Endothelial cell (in vitro differentiated cells): ENCODE measurements around the gene LRRC34. TPM values are rescaled to one million over a fixed set of nuclear protein-coding genes. Genes with fewer than 3 reads are reported as not detected.

Source experiments
- DNase-seq: peaks from one replicate; pipeline ENCODE4 v3.0.0; 2021; ENCODE audit warnings: low spot score
- H3K27ac Mint-ChIP-seq: one replicate; pipeline ENCODE4 v1.8.0; 2021; ENCODE audit warnings: mixed read lengths, inconsistent platforms; ENCODE audit not compliant: unreplicated experiment
- H3K27me3 Mint-ChIP-seq: one replicate; pipeline ENCODE4 v1.8.0; 2021; ENCODE audit warnings: mild to moderate bottlenecking, moderate library complexity, mixed read lengths, inconsistent platforms; ENCODE audit not compliant: unreplicated experiment
- H3K36me3 Mint-ChIP-seq: one replicate; pipeline ENCODE4 v1.8.0; 2021; ENCODE audit warnings: mild to moderate bottlenecking, low read depth, mixed read lengths, inconsistent platforms; ENCODE audit not compliant: unreplicated experiment
- H3K4me1 Mint-ChIP-seq: one replicate; pipeline ENCODE4 v1.8.0; 2021; ENCODE audit warnings: mild to moderate bottlenecking, mixed read lengths, inconsistent platforms; ENCODE audit not compliant: unreplicated experiment
- H3K4me3 Mint-ChIP-seq: one replicate; pipeline ENCODE4 v1.8.0; 2021; ENCODE audit warnings: mild to moderate bottlenecking, mixed read lengths, inconsistent platforms; ENCODE audit not compliant: unreplicated experiment
- H3K9me3 Mint-ChIP-seq: one replicate; pipeline ENCODE4 v1.8.0; 2021; ENCODE audit warnings: mixed read lengths, inconsistent platforms; ENCODE audit not compliant: unreplicated experiment
- CTCF ChIP-seq: fragments of 200-600 bp; sonication (generic); IDR thresholded peaks from one replicate; pipeline ENCODE4 v1.5.0; 2021; ENCODE audit warnings: antibody characterized with exemption; ENCODE audit not compliant: unreplicated experiment
- long read RNA-seq: library from polyadenylated mRNA; unstranded; transcript quantifications from one replicate; pipeline ENCODE4 v2.0.0, GENCODE V29; 2020; ENCODE audit not compliant: unreplicated experiment
- total RNA-seq: library from RNA; stranded (reverse); fragmentation: NEBNext Ultra II Directional; extraction: Animal tissue kit (Norgen Biotek cat#: 25700); gene quantifications from one replicate; pipeline ENCODE4 v1.2.1, GENCODE V29; 2021; ENCODE audit not compliant: unreplicated experiment

Gene LRRC34
- total RNA-seq, result 5.6 TPM
- long read RNA-seq, partial matches to known transcripts, result 0 of 6 reads
- long read RNA-seq, other reads (novel, unspliced or antisense), result 2 of 6 reads

- Mint-ChIP-seq H3K4me3 (peak within 1 kb of the TSS; percentile 90), H3K27me3 (peaks cover 3% of the 10 kb centered on the region), H3K36me3 (peaks cover 12% of the 10 kb centered on the region), H3K27ac (peak within 1 kb of the TSS; percentile 28), H3K4me1 (peaks cover 17% of the 10 kb centered on the region), H3K9me3 (peaks cover 4% of the 10 kb centered on the region)
- DNase-seq, result peak; percentile 67
- no peak for TF ChIP-seq CTCF
Measured at GRCh38 chr3:169812332-169813235, at the start of gene LRRC34, which contains the start of gene LRRIQ4. Gene LRRC34, minus strand, starts transcription at chr3:169812904. Its CDS starts 356 bp downstream, at chr3:169812548. Gene LRRIQ4, plus strand, starts transcription at chr3:169812870. Its CDS starts 9,052 bp downstream, at chr3:169821922.

- H3K27ac Mint-ChIP-seq, result no peak overlapping the region
- no peak for DNase-seq
- no peaks in the 10 kb centered on the region for H3K9me3 Mint-ChIP-seq
- TF ChIP-seq CTCF, result no peak
- no peak overlapping the region for H3K4me3 Mint-ChIP-seq
- H3K4me1 Mint-ChIP-seq, result peaks cover 4% of the 10 kb centered on the region
- H3K36me3 Mint-ChIP-seq, result no peaks in the 10 kb centered on the region
- H3K27me3 Mint-ChIP-seq, result peaks cover 4% of the 10 kb centered on the region
Measured at GRCh38 chr3:169861871-169862270, 49.2 kb upstream of the LRRC34 start.

GRCh38 chr3:169857811-169858210 is 45.1 kb upstream of the LRRC34 start:
- no peaks in the 10 kb centered on the region for H3K36me3 Mint-ChIP-seq
- no peak for TF ChIP-seq CTCF
- H3K4me1 Mint-ChIP-seq, result no peaks in the 10 kb centered on the region
- no peak overlapping the region for H3K27ac Mint-ChIP-seq
- no peak for DNase-seq
- no peaks in the 10 kb centered on the region for H3K9me3 Mint-ChIP-seq
- H3K4me3 Mint-ChIP-seq, result no peak overlapping the region
- no peaks in the 10 kb centered on the region for H3K27me3 Mint-ChIP-seq

- H3K27ac Mint-ChIP-seq, result no peak overlapping the region
- H3K4me1 Mint-ChIP-seq, result peaks cover under 1% of the 10 kb centered on the region
- DNase-seq, result no peak
- no peaks in the 10 kb centered on the region for H3K36me3 Mint-ChIP-seq
- no peak overlapping the region for H3K4me3 Mint-ChIP-seq
- H3K27me3 Mint-ChIP-seq, result no peaks in the 10 kb centered on the region
- no peak for TF ChIP-seq CTCF
- no peaks in the 10 kb centered on the region for H3K9me3 Mint-ChIP-seq
Measured at GRCh38 chr3:169855514-169855913, 42.8 kb upstream of the LRRC34 start.

- Mint-ChIP-seq H3K36me3 (no peaks in the 10 kb centered on the region), H3K9me3 (no peaks in the 10 kb centered on the region), H3K27ac (no peak overlapping the region), H3K27me3 (peaks cover 3% of the 10 kb centered on the region), H3K4me3 (no peak overlapping the region), H3K4me1 (peaks cover 6% of the 10 kb centered on the region)
- DNase-seq, result no peak
- TF ChIP-seq CTCF, result no peak
Measured at GRCh38 chr3:169850618-169851017, 37.9 kb upstream of the LRRC34 start.
